Stomach (tissue), 4 donors: ENCODE results near the gene CLSTN1.

Experiments used
- EP300 ChIP-seq: sonication (generic); formaldehyde crosslinking; IDR thresholded peaks from one replicate; pipeline ENCODE4 v1.6.1; 2017; ENCODE audit warnings: antibody characterized with exemption
- POLR2AphosphoS5 ChIP-seq, 3 donors: sonication (generic); formaldehyde crosslinking; IDR thresholded peaks; one replicate each; pipeline ENCODE4 v1.6.1; 2016; ENCODE audit warnings: antibody characterized with exemption in 3 of 3
- TF ChIP-seq, protein P1 (sequence below), 7 experiments: fragments of 450-650 bp in 4 of 7; fragments of 200-600 bp in 3 of 7; sonication (generic) in 3 of 7; IDR thresholded peaks; one replicate each; pipeline ENCODE4 v1.5.1; 2016 to 2019; ENCODE audit warnings: antibody characterized with exemption in 7 of 7, control low read depth in 2 of 7, mild to moderate bottlenecking in 1 of 7

DNA sequence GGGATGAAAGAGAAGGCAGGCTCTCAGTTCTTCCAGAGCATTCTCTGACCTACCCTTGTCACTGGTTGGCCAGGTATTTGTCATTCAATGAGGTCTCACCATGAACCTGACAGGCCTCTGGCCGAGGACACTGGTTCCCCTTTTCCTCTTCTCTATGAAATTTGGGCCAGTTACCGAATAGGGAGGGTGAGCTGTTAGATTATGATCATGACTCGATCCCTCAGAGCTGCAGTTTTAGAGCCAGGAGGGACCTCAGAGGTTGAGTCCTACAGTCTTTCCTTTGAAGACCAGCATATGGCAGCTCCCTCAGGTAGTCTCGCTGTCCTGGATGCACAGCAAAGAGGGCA lies 29.5 kb upstream of the CLSTN1 start:
- TF ChIP-seq, protein P1, sequence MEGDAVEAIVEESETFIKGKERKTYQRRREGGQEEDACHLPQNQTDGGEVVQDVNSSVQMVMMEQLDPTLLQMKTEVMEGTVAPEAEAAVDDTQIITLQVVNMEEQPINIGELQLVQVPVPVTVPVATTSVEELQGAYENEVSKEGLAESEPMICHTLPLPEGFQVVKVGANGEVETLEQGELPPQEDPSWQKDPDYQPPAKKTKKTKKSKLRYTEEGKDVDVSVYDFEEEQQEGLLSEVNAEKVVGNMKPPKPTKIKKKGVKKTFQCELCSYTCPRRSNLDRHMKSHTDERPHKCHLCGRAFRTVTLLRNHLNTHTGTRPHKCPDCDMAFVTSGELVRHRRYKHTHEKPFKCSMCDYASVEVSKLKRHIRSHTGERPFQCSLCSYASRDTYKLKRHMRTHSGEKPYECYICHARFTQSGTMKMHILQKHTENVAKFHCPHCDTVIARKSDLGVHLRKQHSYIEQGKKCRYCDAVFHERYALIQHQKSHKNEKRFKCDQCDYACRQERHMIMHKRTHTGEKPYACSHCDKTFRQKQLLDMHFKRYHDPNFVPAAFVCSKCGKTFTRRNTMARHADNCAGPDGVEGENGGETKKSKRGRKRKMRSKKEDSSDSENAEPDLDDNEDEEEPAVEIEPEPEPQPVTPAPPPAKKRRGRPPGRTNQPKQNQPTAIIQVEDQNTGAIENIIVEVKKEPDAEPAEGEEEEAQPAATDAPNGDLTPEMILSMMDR (IDR thresholded peaks at IDR 0.05), result no peak
- TF ChIP-seq POLR2AphosphoS5 (IDR thresholded peaks at IDR 0.05), result no peak
- no peak for TF ChIP-seq EP300
